CD8-positive, alpha-beta memory T cell (primary cell): ENCODE data around the gene NFE2L2. TPM values are rescaled to one million over a fixed set of nuclear protein-coding genes. Genes with fewer than 3 reads are reported as not detected.
A peak's percentile ranks its signal among the peaks of the same experiment; 100 is the strongest.

Experiments
- CTCF ChIA-PET: fragments of 350-600 bp; sonication (Branson Sonifier 250); formaldehyde crosslinking; loops from one replicate; lab custom pipeline; 2021; ENCODE audit warnings: antibody characterized with exemption; lab: Charles Lee
- POLR2A ChIA-PET: fragments of 350-600 bp; sonication (Branson Sonifier 250); formaldehyde crosslinking; loops from one replicate; lab custom pipeline; 2021; ENCODE audit warnings: antibody characterized with exemption; lab: Charles Lee
- DNase-seq, 5 donors: peaks; one replicate each; pipeline versions ENCODE4 v3.0.0 to v3.0.0-alpha.2; 2020 to 2022; ENCODE audit warnings: mixed read lengths in 1 of 5
- H3K27ac ChIP-seq: one replicate; pipeline ENCODE4 v1.7.0; 2013; ENCODE audit warnings: low read depth, mild to moderate bottlenecking, low read length, moderate library complexity
- H3K27me3 ChIP-seq: 2 replicates; pipeline ENCODE4 v1.7.0; 2013; ENCODE audit warnings: low read length, mild to moderate bottlenecking; ENCODE audit not compliant: insufficient read depth, poor library complexity, severe bottlenecking
- H3K36me3 ChIP-seq: 2 replicates; pipeline ENCODE4 v1.7.0; 2013; ENCODE audit warnings: mild to moderate bottlenecking, low read length, moderate library complexity; ENCODE audit not compliant: insufficient read depth
- H3K4me1 ChIP-seq: 2 replicates; pipeline ENCODE4 v1.7.0; 2013; ENCODE audit warnings: mild to moderate bottlenecking, low read length, moderate library complexity; ENCODE audit not compliant: insufficient read depth
- H3K4me3 ChIP-seq: 2 replicates; pipeline ENCODE4 v1.7.0; 2013; ENCODE audit warnings: mild to moderate bottlenecking, low read length
- H3K9me3 ChIP-seq: 2 replicates; pipeline ENCODE4 v1.7.0; 2013; ENCODE audit warnings: mild to moderate bottlenecking, low read length
- H3K27ac Mint-ChIP-seq, 8 donors: one replicate each; pipeline ENCODE4 v1.8.0; 2020 to 2021; ENCODE audit warnings: mixed read lengths in 8 of 8, mild to moderate bottlenecking in 6 of 8, inconsistent platforms in 3 of 8, moderate library complexity in 3 of 8
- H3K27me3 Mint-ChIP-seq, 2 donors: one replicate each; pipeline ENCODE4 v1.8.0; 2020 to 2021; ENCODE audit warnings: mixed read lengths in 2 of 2, mild to moderate bottlenecking in 1 of 2, moderate library complexity in 1 of 2
- H3K36me3 Mint-ChIP-seq, 3 donors: one replicate each; pipeline ENCODE4 v1.8.0; 2020 to 2021; ENCODE audit warnings: mixed read lengths in 3 of 3, inconsistent platforms in 1 of 3, mild to moderate bottlenecking in 1 of 3
- H3K4me1 Mint-ChIP-seq, 3 donors: one replicate each; pipeline ENCODE4 v1.8.0; 2020 to 2021; ENCODE audit warnings: mixed read lengths in 3 of 3, inconsistent platforms in 1 of 3, mild to moderate bottlenecking in 1 of 3
- H3K4me3 Mint-ChIP-seq, 7 donors: one replicate each; pipeline ENCODE4 v1.8.0; 2020 to 2021; ENCODE audit warnings: mixed read lengths in 7 of 7, mild to moderate bottlenecking in 6 of 7, moderate library complexity in 4 of 7, inconsistent platforms in 2 of 7
- H3K9me3 Mint-ChIP-seq, 5 donors: one replicate each; pipeline ENCODE4 v1.8.0; 2020 to 2022; ENCODE audit warnings: mixed read lengths in 5 of 5, mild to moderate bottlenecking in 3 of 5, moderate library complexity in 2 of 5, inconsistent platforms in 1 of 5
- polyA plus RNA-seq: library from polyadenylated mRNA; unstranded; fragments of 300-500 nt; fragmentation: Illumina TruSeq; gene quantifications from one replicate; pipeline ENCODE4 v1.2.3, GENCODE V29; 2021
- total RNA-seq, 2 experiments: library from RNA; stranded (reverse); gene quantifications; one replicate each; pipeline ENCODE4 v1.2.3, GENCODE V29; 2021

The NFE2L2 gene
- total and polyA plus RNA-seq, 3 experiments from 2014 or later = 47.7 to 63.0 (median 58.0) TPM

- Mint-ChIP-seq H3K36me3 (peaks cover 6 to 58% (median 6%) of the 10 kb centered on the region in 3 donors), H3K9me3 (peaks cover 0 to 1% (median 0%) of the 10 kb centered on the region in 5 donors)
- no peak overlapping the region for H3K4me3 ChIP-seq
Observed at GRCh38 chr2:177255227-177255601, 9.3 kb downstream of the NFE2L2 start.

GRCh38 chr2:177254433-177255226 is 9.9 kb downstream of the NFE2L2 start:
- Mint-ChIP-seq H3K27me3 (peaks cover 0 to 2% of the 10 kb centered on the region in 2 donors), H3K9me3 (peaks cover 0 to 1% (median 0%) of the 10 kb centered on the region in 5 donors), H3K27ac (peak overlapping the region in 7 of 8 donors; percentile 55 to 98 (median 79)), H3K36me3 (peaks cover 6 to 55% (median 8%) of the 10 kb centered on the region in 3 donors), H3K4me3 (peak overlapping the region in 5 of 7 donors; percentile 4 to 37 (median 10)), H3K4me1 (peaks cover 91 to 99% (median 98%) of the 10 kb centered on the region in 3 donors)
- DNase-seq = no peak
- H3K27ac ChIP-seq = no peak overlapping the region
- H3K9me3 ChIP-seq = no peaks in the 10 kb centered on the region
- no peaks in the 10 kb centered on the region for H3K27me3 ChIP-seq
- ChIA-PET POLR2A (interaction anchor here (1.1 to 2.3 kb wide), 2 partner anchors 9 to 15 kb away, joined by 4 to 11 read pairs; partner anchors contain the start of gene NFE2L2), CTCF (interaction anchor here (1.2 to 3.2 kb wide), 2 partner anchors 9 to 10 kb away, joined by 4 to 13 read pairs; no protein-coding TSS in a partner anchor)
- no peak overlapping the region for H3K4me3 ChIP-seq
- H3K36me3 ChIP-seq = peaks cover 4% of the 10 kb centered on the region
- H3K4me1 ChIP-seq = peaks cover 94% of the 10 kb centered on the region

More at GRCh38 chr2:177255227-177255601, 9.3 kb downstream of the NFE2L2 start:
- Histone ChIP-seq H3K27ac (no peak overlapping the region), H3K4me1 (peaks cover 93% of the 10 kb centered on the region), H3K9me3 (no peaks in the 10 kb centered on the region), H3K27me3 (no peaks in the 10 kb centered on the region), H3K36me3 (peaks cover 4% of the 10 kb centered on the region)
- peak overlapping the region in 7 of 8 donors; percentile 3 to 98 (median 75) for H3K27ac Mint-ChIP-seq
- peaks cover 0 to 2% of the 10 kb centered on the region in 2 donors for H3K27me3 Mint-ChIP-seq
- ChIA-PET POLR2A (interaction anchor here (1.1 kb wide), 1 partner anchor 15 kb away, joined by 4 read pairs; no protein-coding TSS in a partner anchor), CTCF (interaction anchor here (1.2 to 3.2 kb wide), 2 partner anchors 8 to 10 kb away, joined by 4 to 13 read pairs; no protein-coding TSS in a partner anchor)
- H3K4me1 Mint-ChIP-seq = peaks cover 91 to 99% (median 99%) of the 10 kb centered on the region in 3 donors
- H3K4me3 Mint-ChIP-seq = peak overlapping the region in 1 of 7 donors; percentile 15
- DNase-seq = no peak

GRCh38 chr2:177253704-177254103 is 10.8 kb downstream of the NFE2L2 start:
- peaks cover 0 to 1% (median 0%) of the 10 kb centered on the region in 5 donors for H3K9me3 Mint-ChIP-seq
- H3K36me3 Mint-ChIP-seq = peaks cover 6 to 53% (median 8%) of the 10 kb centered on the region in 3 donors
- H3K4me3 Mint-ChIP-seq = peak overlapping the region in 3 of 7 donors; percentile 3 to 32 (median 31)
- Histone ChIP-seq H3K27me3 (no peaks in the 10 kb centered on the region), H3K9me3 (no peaks in the 10 kb centered on the region), H3K36me3 (peaks cover 4% of the 10 kb centered on the region), H3K4me1 (peaks cover 90% of the 10 kb centered on the region), H3K27ac (no peak overlapping the region), H3K4me3 (no peak overlapping the region)
- H3K4me1 Mint-ChIP-seq = peaks cover 87 to 98% (median 94%) of the 10 kb centered on the region in 3 donors
- peaks cover 0 to 2% of the 10 kb centered on the region in 2 donors for H3K27me3 Mint-ChIP-seq
- POLR2A ChIA-PET = interaction anchor here (2.3 kb wide), 1 partner anchor 10 kb away, joined by 11 read pairs; the partner anchor contains the start of gene NFE2L2
- CTCF ChIA-PET = interaction anchor here (1.4 to 3.2 kb wide), 2 partner anchors 10 to 42 kb away, joined by 3 to 13 read pairs; no protein-coding TSS in a partner anchor
- DNase-seq = no peak
- H3K27ac Mint-ChIP-seq = peak overlapping the region in 6 of 8 donors; percentile 21 to 98 (median 67)

GRCh38 chr2:177252808-177253531 is 11.6 kb downstream of the NFE2L2 start:
- POLR2A ChIA-PET = interaction anchor here (2.3 kb wide), 1 partner anchor 11 kb away, joined by 11 read pairs; the partner anchor contains the start of gene NFE2L2
- no peak for DNase-seq
- Histone ChIP-seq H3K27ac (peak overlapping the region; percentile 33), H3K27me3 (no peaks in the 10 kb centered on the region), H3K4me3 (no peak overlapping the region), H3K36me3 (peaks cover 4% of the 10 kb centered on the region), H3K4me1 (peaks cover 93% of the 10 kb centered on the region), H3K9me3 (no peaks in the 10 kb centered on the region)
- CTCF ChIA-PET = interaction anchor here (1.4 to 3.2 kb wide), 2 partner anchors 11 to 43 kb away, joined by 3 to 13 read pairs; no protein-coding TSS in a partner anchor
- Mint-ChIP-seq H3K27me3 (peaks cover 0 to 2% of the 10 kb centered on the region in 2 donors), H3K4me1 (peaks cover 82 to 94% (median 94%) of the 10 kb centered on the region in 3 donors), H3K27ac (peak overlapping the region; percentile 82 to 98 (median 96)), H3K4me3 (peak overlapping the region in 6 of 7 donors; percentile 17 to 77 (median 50)), H3K36me3 (peaks cover under 1 to 50% (median 6%) of the 10 kb centered on the region in 3 donors), H3K9me3 (no peaks in the 10 kb centered on the region)

- Mint-ChIP-seq H3K4me3 (peak overlapping the region in 5 of 7 donors; percentile 38 to 70 (median 47)), H3K9me3 (no peaks in the 10 kb centered on the region), H3K27me3 (peaks cover 0 to 2% of the 10 kb centered on the region in 2 donors), H3K27ac (peak overlapping the region; percentile 54 to 98 (median 96)), H3K36me3 (peaks cover 0 to 48% (median 6%) of the 10 kb centered on the region in 3 donors), H3K4me1 (peaks cover 79 to 93% (median 91%) of the 10 kb centered on the region in 3 donors)
- peak overlapping the region; percentile 8 for H3K27ac ChIP-seq
- peaks cover 92% of the 10 kb centered on the region for H3K4me1 ChIP-seq
- no peaks in the 10 kb centered on the region for H3K27me3 ChIP-seq
- DNase-seq = no peak
- CTCF ChIA-PET = interaction anchor here (1.6 to 2.7 kb wide), 2 partner anchors 12 to 14 kb away, joined by 3 to 16 read pairs; partner anchors contain the start of gene NFE2L2
- H3K36me3 ChIP-seq = peaks cover 4% of the 10 kb centered on the region
- POLR2A ChIA-PET = interaction anchor here (0.7 to 1.0 kb wide), 2 partner anchors 12 to 13 kb away, joined by 3 to 4 read pairs; partner anchors contain the start of gene NFE2L2
- no peaks in the 10 kb centered on the region for H3K9me3 ChIP-seq
- no peak overlapping the region for H3K4me3 ChIP-seq
Observed at GRCh38 chr2:177251165-177251542, 13.4 kb downstream of the NFE2L2 start.

GRCh38 chr2:177250461-177250860 is 14.1 kb downstream of the NFE2L2 start:
- H3K4me3 ChIP-seq = no peak overlapping the region
- peaks cover 0 to 2% of the 10 kb centered on the region in 2 donors for H3K27me3 Mint-ChIP-seq
- CTCF ChIA-PET = interaction anchor here (1.0 to 2.7 kb wide), 3 partner anchors 10 to 15 kb away, joined by 3 to 16 read pairs (median 3); partner anchors contain the start of gene NFE2L2
- no peak overlapping the region for H3K27ac ChIP-seq
- H3K9me3 ChIP-seq = no peaks in the 10 kb centered on the region
- H3K9me3 Mint-ChIP-seq = no peaks in the 10 kb centered on the region
- peaks cover 0 to 46% (median 6%) of the 10 kb centered on the region in 3 donors for H3K36me3 Mint-ChIP-seq
- H3K27ac Mint-ChIP-seq = peak overlapping the region; percentile 54 to 98 (median 82)
- POLR2A ChIA-PET = interaction anchor here (1.0 to 1.5 kb wide), 2 partner anchors 13 to 14 kb away, joined by 4 to 5 read pairs; partner anchors contain the start of gene NFE2L2
- no peak for DNase-seq
- H3K36me3 ChIP-seq = peaks cover 4% of the 10 kb centered on the region
- H3K27me3 ChIP-seq = no peaks in the 10 kb centered on the region
- H3K4me1 Mint-ChIP-seq = peaks cover 78 to 93% (median 91%) of the 10 kb centered on the region in 3 donors
- H3K4me3 Mint-ChIP-seq = peak overlapping the region in 1 of 7 donors; percentile 2
- peaks cover 90% of the 10 kb centered on the region for H3K4me1 ChIP-seq

GRCh38 chr2:177249038-177249437 is 15.5 kb downstream of the NFE2L2 start:
- Histone ChIP-seq H3K4me3 (no peak overlapping the region), H3K9me3 (no peaks in the 10 kb centered on the region), H3K27me3 (no peaks in the 10 kb centered on the region), H3K27ac (no peak overlapping the region), H3K4me1 (peaks cover 86% of the 10 kb centered on the region), H3K36me3 (peaks cover 4% of the 10 kb centered on the region)
- Mint-ChIP-seq H3K27me3 (peaks cover 0 to 2% of the 10 kb centered on the region in 2 donors), H3K9me3 (no peaks in the 10 kb centered on the region), H3K4me1 (peaks cover 75 to 93% (median 91%) of the 10 kb centered on the region in 3 donors), H3K36me3 (peaks cover 0 to 48% (median 6%) of the 10 kb centered on the region in 3 donors), H3K27ac (peak overlapping the region in 3 of 8 donors; percentile 27 to 70 (median 54)), H3K4me3 (no peak overlapping the region)
- CTCF ChIA-PET = interaction anchor here (1.2 to 2.7 kb wide), 2 partner anchors 14 to 15 kb away, joined by 3 to 16 read pairs; partner anchors contain the start of gene NFE2L2
- POLR2A ChIA-PET = interaction anchor here (1.5 kb wide), 1 partner anchor 14 kb away, joined by 5 read pairs; no protein-coding TSS in a partner anchor
- DNase-seq = no peak
